HFF-Myc (cell line): Measurements from ENCODE around the gene SERHL2.
"Not testable (repeated sequence)": the region's sequence is repeated elsewhere in the genome, so short reads cannot be mapped to it uniquely, and the experiment has no call there.

ENCODE experiments used
- DNase-seq: peaks from one replicate; pipeline ENCODE4 v3.0.0-alpha.2; 2011; ENCODE audit warnings: low read depth; ENCODE audit errors: extremely low read depth
- H3K4me3 ChIP-seq: replicated peaks from 2 replicates; pipeline ENCODE4 v1.5.1; 2011; ENCODE audit warnings: low read depth, mild to moderate bottlenecking, control low read depth, low read length
- CTCF ChIP-seq: IDR thresholded peaks from 2 replicates; pipeline ENCODE4 v1.5.1; 2012; ENCODE audit warnings: mild to moderate bottlenecking, low read depth, low read length, control low read depth; ENCODE audit errors: missing control alignments

Gene SERHL2

GRCh38 chr22:42562684-42563083 is 8.9 kb downstream of the SERHL2 start:
- TF ChIP-seq CTCF: no peak
- DNase-seq: no peak
- H3K4me3 ChIP-seq: no peak overlapping the region

GRCh38 chr22:42563943-42564342 is 10.2 kb downstream of the SERHL2 start:
- DNase-seq: not testable (repeated sequence)

GRCh38 chr22:42564699-42565098 is 10.9 kb downstream of the SERHL2 start:
- TF ChIP-seq CTCF: no peak
- no peak overlapping the region for H3K4me3 ChIP-seq
- DNase-seq: no peak

More at GRCh38 chr22:42563943-42564342, 10.2 kb downstream of the SERHL2 start:
- H3K4me3 ChIP-seq: not testable (repeated sequence)

- TF ChIP-seq CTCF: no peak
- no peak for DNase-seq
- no peak overlapping the region for H3K4me3 ChIP-seq
Observed at GRCh38 chr22:42565956-42566355, 12.2 kb downstream of the SERHL2 start.

- DNase-seq, H3K4me3 ChIP-seq: not testable (repeated sequence)
Observed at GRCh38 chr22:42567950-42568349, 14.2 kb downstream of the SERHL2 start.

GRCh38 chr22:42570580-42570979 is 16.8 kb downstream of the SERHL2 start:
- DNase-seq, H3K4me3 ChIP-seq: not testable (repeated sequence)

- H3K4me3 ChIP-seq, DNase-seq: not testable (repeated sequence)
Observed at GRCh38 chr22:42571068-42571467, 17.3 kb downstream of the SERHL2 start.

- not testable (repeated sequence) for H3K4me3 ChIP-seq, DNase-seq
Observed at GRCh38 chr22:42574046-42574445, 20.3 kb downstream of the SERHL2 start.

- not testable (repeated sequence) for DNase-seq, H3K4me3 ChIP-seq
Observed at GRCh38 chr22:42574468-42574867, 20.7 kb downstream of the SERHL2 start.

GRCh38 chr22:42575996-42576574 is 22.3 kb downstream of the SERHL2 start:
- DNase-seq, H3K4me3 ChIP-seq: not testable (repeated sequence)

GRCh38 chr22:42577141-42577540 is 23.4 kb downstream of the SERHL2 start:
- not testable (repeated sequence) for H3K4me3 ChIP-seq, DNase-seq
